K562 (cell line): ENCODE measurements around the gene FXYD4. TPM values are rescaled to one million over a fixed set of nuclear protein-coding genes. Genes with fewer than 3 reads are reported as not detected.
A peak's percentile ranks its signal among the peaks of the same experiment; 100 is the strongest.

Source experiments
- CEBPG ChIP-seq, 3 experiments: fragments of 200-800 bp in 1 of 3; sonication (Bioruptor generic) in 1 of 3; sonication (generic) in 1 of 3; formaldehyde crosslinking in 1 of 3; IDR thresholded peaks in 2 of 3; conservative IDR thresholded peaks in 1 of 3; 2 replicates each; pipeline versions ENCODE4 v1.6.1 to v1.8.0; 2016 to 2022; ENCODE audit warnings: missing compliant biosample characterization in 2 of 3, missing genetic modification characterization in 2 of 3, mild to moderate bottlenecking in 1 of 3, missing genetic modification reagents in 1 of 3
- DMBX1 ChIP-seq: fragments of 250-450 bp; sonication (Bioruptor Pico); IDR thresholded peaks from 2 replicates; pipeline ENCODE4 v1.8.0; 2022; ENCODE audit warnings: inconsistent platforms, mild to moderate bottlenecking, moderate library complexity, borderline replicate concordance
- ELF4 ChIP-seq: fragments of 450-650 bp; formaldehyde crosslinking; IDR thresholded peaks from 2 replicates; pipeline ENCODE4 v1.4.0; 2022; ENCODE audit warnings: missing genetic modification characterization
- FOXA3 ChIP-seq, 2 experiments: fragments of 450-650 bp in 1 of 2; sonication (generic) in 1 of 2; formaldehyde crosslinking; IDR thresholded peaks in 1 of 2; conservative IDR thresholded peaks in 1 of 2; 2 replicates each; pipeline versions ENCODE4 v1.4.0 to v1.8.0; 2020 to 2022; ENCODE audit warnings: mild to moderate bottlenecking in 2 of 2, missing genetic modification reagents in 1 of 2
- HIVEP1 ChIP-seq: fragments of 250-450 bp; sonication (Bioruptor Pico); IDR thresholded peaks from 2 replicates; pipeline ENCODE4 v1.4.0; 2020; ENCODE audit warnings: mild to moderate bottlenecking
- HNRNPH1 ChIP-seq: fragments of 200-400 bp; formaldehyde crosslinking; optimal IDR thresholded peaks from 2 replicates; pipeline ENCODE3; 2017; ENCODE audit warnings: low read depth, mild to moderate bottlenecking, low read length, moderate library complexity
- ILK ChIP-seq: fragments of 450-650 bp; IDR thresholded peaks from 2 replicates; pipeline ENCODE4 v1.6.1; 2016; ENCODE audit warnings: missing genetic modification characterization, low read depth, mild to moderate bottlenecking, missing compliant biosample characterization, moderate library complexity, borderline replicate concordance
- LCOR ChIP-seq: sonication (generic); formaldehyde crosslinking; IDR thresholded peaks from 2 replicates; pipeline ENCODE4 v1.8.0; 2022; ENCODE audit warnings: mild to moderate bottlenecking, missing genetic modification reagents
- NFIX ChIP-seq: fragments of 250-450 bp; sonication (Bioruptor Pico); IDR thresholded peaks from 2 replicates; pipeline ENCODE4 v1.4.0; 2020; ENCODE audit warnings: low read depth, mild to moderate bottlenecking, moderate library complexity
- PHB ChIP-seq: fragments of 250-450 bp; sonication (Bioruptor Pico); IDR thresholded peaks from 2 replicates; pipeline ENCODE4 v1.5.0; 2021
- PPARD ChIP-seq: fragments of 250-450 bp; sonication (Bioruptor Pico); IDR thresholded peaks from 2 replicates; pipeline ENCODE4 v1.8.0; 2022; ENCODE audit warnings: inconsistent platforms, mild to moderate bottlenecking, moderate library complexity
- PYGO2 ChIP-seq: fragments of 450-650 bp; IDR thresholded peaks from 2 replicates; pipeline ENCODE4 v1.6.1; 2016; ENCODE audit warnings: mild to moderate bottlenecking, missing genetic modification characterization, moderate library complexity, missing compliant biosample characterization
- SFPQ ChIP-seq: fragments of 200-400 bp; formaldehyde crosslinking; IDR thresholded peaks from 2 replicates; pipeline ENCODE4 v1.6.1; 2017; ENCODE audit warnings: mild to moderate bottlenecking, low read depth, low read length, moderate library complexity
- TBL1XR1 ChIP-seq, 2 experiments: IDR thresholded peaks; 2 replicates each; pipeline ENCODE4 v1.6.1; 2012; ENCODE audit warnings: improper control_type of control experiment in 2 of 2, low read length in 2 of 2, mild to moderate bottlenecking in 1 of 2
- ZBTB5 ChIP-seq: fragments of 450-650 bp; IDR thresholded peaks from 2 replicates; pipeline ENCODE4 v1.6.1; 2017; ENCODE audit warnings: antibody characterized with exemption
- ZNF121 ChIP-seq: sonication (generic); formaldehyde crosslinking; conservative IDR thresholded peaks from 2 replicates; pipeline ENCODE4 v1.8.0; 2022; ENCODE audit warnings: missing genetic modification reagents
- ZNF184 ChIP-seq: sonication (generic); formaldehyde crosslinking; IDR thresholded peaks from 2 replicates; pipeline ENCODE4 v1.5.0; 2020; ENCODE audit warnings: missing genetic modification reagents
- ZNF232 ChIP-seq: sonication (generic); formaldehyde crosslinking; IDR thresholded peaks from 2 replicates; pipeline ENCODE4 v1.8.0; 2022; ENCODE audit warnings: mild to moderate bottlenecking, missing genetic modification reagents
- ZNF655 ChIP-seq: fragments of 250-450 bp; sonication (Bioruptor Pico); IDR thresholded peaks from 2 replicates; pipeline ENCODE4 v1.5.0; 2021
- polyA plus RNA-seq, 8 experiments: library from polyadenylated mRNA; depleted of rRNA in 4 of 8; stranded (reverse) in 5 of 8; unstranded in 3 of 8; fragments of >200 nt; fragmentation: Nextera tagmentation in 2 of 8; fragmentation: Illumina TruSeq in 1 of 8; extraction: Ambion mirVana in 2 of 8; extraction: Trizol in 1 of 8; gene quantifications; 2 replicates each; pipeline versions ENCODE4 v1.2.1 to v1.2.3, GENCODE V29; 2011 to 2014; ENCODE audit warnings: inconsistent platforms in 1 of 8, missing spikeins in 1 of 8
- total RNA-seq, 7 experiments: library from RNA; depleted of rRNA in 6 of 7; stranded (reverse); fragments of >200 nt in 6 of 7; fragmentation: Illumina TruSeq in 2 of 7; extraction: Trizol in 2 of 7; gene quantifications; 2 replicates each; pipeline versions ENCODE4 v1.2.1 to v1.2.3, GENCODE V29; 2011 to 2021; ENCODE audit warnings: low replicate concordance in 1 of 7
- TF ChIP-seq, protein P1 (sequence below): fragments of 250-450 bp; sonication (Bioruptor Pico); IDR thresholded peaks from 2 replicates; pipeline ENCODE4 v1.8.0; 2022; ENCODE audit warnings: inconsistent platforms, mild to moderate bottlenecking, moderate library complexity, borderline replicate concordance

FXYD4 gene
- total and polyA plus RNA-seq, 9 of the 15 experiments (the other 6 are each of a cell fraction or from before 2014, with no cell fraction given), result not detected

GRCh38 chr10:43409385-43410109 lies 38.1 kb downstream of the FXYD4 start (continued):
- TF ChIP-seq ZNF655 (no peak), ZNF121 (no peak), HIVEP1 (CRISPR knock-in tag) (no peak), NFIX (no peak), DMBX1 (CRISPR knock-in tag) (peak; percentile 56; the same call in 1 of the 2 replicates), ELF4 (CRISPR knock-in tag) (peak; percentile 49; the same call in 1 of the 2 replicates), ZNF184 (CRISPR knock-in tag) (no peak), HNRNPH1 (no peak), ILK (tag) (no peak), TBL1XR1 (IDR thresholded peaks at IDR 0.05; ENCODE audit: low read length in 2 of 2) (no peak), ZBTB5 (no peak), PPARD (CRISPR knock-in tag) (no peak), SFPQ (no peak), PYGO2 (no peak), PHB (CRISPR knock-in tag) (peak; percentile 52; the same call in 1 of the 2 replicates), CEBPG (CRISPR knock-in tag; IDR thresholded peaks at IDR 0.05) (no peak), CEBPG (tag; conservative IDR thresholded peaks at IDR 0.05 in 1 of 2, IDR thresholded peaks at IDR 0.05 in 1 of 2) (0 out of 4 replicates have a peak, but pooled peaks of 1 of the 2 experiments have one; percentile 11), FOXA3 (CRISPR knock-in tag; conservative IDR thresholded peaks at IDR 0.05 in 1 of 2, IDR thresholded peaks at IDR 0.05 in 1 of 2) (no peak), LCOR (CRISPR knock-in tag) (no peak), ZNF232 (CRISPR knock-in tag) (no peak)
- TF ChIP-seq, protein P1, sequence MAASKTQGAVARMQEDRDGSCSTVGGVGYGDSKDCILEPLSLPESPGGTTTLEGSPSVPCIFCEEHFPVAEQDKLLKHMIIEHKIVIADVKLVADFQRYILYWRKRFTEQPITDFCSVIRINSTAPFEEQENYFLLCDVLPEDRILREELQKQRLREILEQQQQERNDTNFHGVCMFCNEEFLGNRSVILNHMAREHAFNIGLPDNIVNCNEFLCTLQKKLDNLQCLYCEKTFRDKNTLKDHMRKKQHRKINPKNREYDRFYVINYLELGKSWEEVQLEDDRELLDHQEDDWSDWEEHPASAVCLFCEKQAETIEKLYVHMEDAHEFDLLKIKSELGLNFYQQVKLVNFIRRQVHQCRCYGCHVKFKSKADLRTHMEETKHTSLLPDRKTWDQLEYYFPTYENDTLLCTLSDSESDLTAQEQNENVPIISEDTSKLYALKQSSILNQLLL (CRISPR knock-in tag), result no peak
